PFSK-1 (cell line): ENCODE data around the gene TPMT.

ENCODE experiments used
- FOXP2 ChIP-seq: optimal IDR thresholded peaks from 2 replicates; pipeline ENCODE3; 2011; ENCODE audit warnings: borderline replicate concordance, control low read depth, inconsistent platforms; ENCODE audit not compliant: insufficient read depth; ENCODE audit errors: extremely low read length, extremely low read depth
- POLR2AphosphoS5 ChIP-seq: IDR thresholded peaks from 2 replicates; pipeline ENCODE4 v1.6.1; 2012; ENCODE audit warnings: low read depth, mild to moderate bottlenecking, control low read depth, low read length, moderate library complexity
- SIN3A ChIP-seq: IDR thresholded peaks from 2 replicates; pipeline ENCODE4 v1.6.1; 2012; ENCODE audit warnings: mild to moderate bottlenecking, low read length, moderate library complexity, borderline replicate concordance; ENCODE audit not compliant: insufficient read depth
- TAF1 ChIP-seq: IDR thresholded peaks from 2 replicates; pipeline ENCODE4 v1.6.1; 2012; ENCODE audit warnings: low read length, control low read depth, borderline replicate concordance; ENCODE audit not compliant: insufficient read depth
- TF ChIP-seq, protein P1 (sequence below), 2 experiments: IDR thresholded peaks; 2 replicates each; pipeline versions ENCODE4 v1.6.1 to v1.8.0; 2011 to 2012; ENCODE audit warnings: low read depth in 2 of 2, low read length in 2 of 2, control low read depth in 1 of 2, inconsistent platforms in 1 of 2, mild to moderate bottlenecking in 1 of 2, moderate library complexity in 1 of 2; ENCODE audit not compliant: insufficient read depth in 1 of 2

The TPMT gene

DNA sequence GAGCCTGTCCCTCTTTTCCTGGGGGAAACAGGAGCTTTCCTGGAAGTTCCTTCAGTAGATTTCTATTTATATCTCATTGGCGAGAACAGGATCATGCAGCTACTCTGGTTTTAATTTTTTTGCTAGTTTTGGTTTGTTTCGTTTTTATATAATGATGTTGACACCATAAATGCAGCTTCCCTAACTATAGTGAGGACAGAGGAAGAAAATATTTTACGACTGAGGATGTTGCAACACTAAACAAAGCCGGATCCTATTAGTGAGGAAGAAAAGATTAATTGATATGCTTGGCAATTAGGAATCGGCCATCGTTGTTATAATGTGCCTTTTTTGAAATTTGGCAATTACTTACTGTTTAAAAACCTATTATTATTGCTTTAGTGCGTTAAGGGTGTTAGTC is 17.0 kb upstream of the TPMT start:
- no peak for TF ChIP-seq TAF1
- no peak for TF ChIP-seq FOXP2

DNA sequence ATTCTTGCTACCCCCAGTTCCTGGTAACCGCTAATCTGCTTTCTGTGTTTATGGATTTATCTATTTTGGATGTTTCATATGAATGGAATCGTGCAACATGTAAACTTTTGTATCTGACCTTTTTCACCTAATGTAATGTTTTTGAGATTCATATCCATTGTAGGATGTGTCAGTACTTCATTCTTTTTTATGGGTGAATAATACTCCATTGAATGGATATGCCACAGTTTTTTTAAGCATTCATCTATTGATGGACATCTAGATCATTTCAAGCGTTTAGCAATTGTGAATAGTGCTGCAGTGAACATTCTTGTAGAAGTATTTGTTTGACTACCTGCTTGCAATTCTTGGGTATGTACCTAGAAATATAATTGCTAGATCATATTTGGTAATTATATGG is 13.4 kb upstream of the TPMT start:
- no peak for TF ChIP-seq SIN3A
- TF ChIP-seq TAF1, result no peak
- no peak for TF ChIP-seq FOXP2
- TF ChIP-seq, protein P1, sequence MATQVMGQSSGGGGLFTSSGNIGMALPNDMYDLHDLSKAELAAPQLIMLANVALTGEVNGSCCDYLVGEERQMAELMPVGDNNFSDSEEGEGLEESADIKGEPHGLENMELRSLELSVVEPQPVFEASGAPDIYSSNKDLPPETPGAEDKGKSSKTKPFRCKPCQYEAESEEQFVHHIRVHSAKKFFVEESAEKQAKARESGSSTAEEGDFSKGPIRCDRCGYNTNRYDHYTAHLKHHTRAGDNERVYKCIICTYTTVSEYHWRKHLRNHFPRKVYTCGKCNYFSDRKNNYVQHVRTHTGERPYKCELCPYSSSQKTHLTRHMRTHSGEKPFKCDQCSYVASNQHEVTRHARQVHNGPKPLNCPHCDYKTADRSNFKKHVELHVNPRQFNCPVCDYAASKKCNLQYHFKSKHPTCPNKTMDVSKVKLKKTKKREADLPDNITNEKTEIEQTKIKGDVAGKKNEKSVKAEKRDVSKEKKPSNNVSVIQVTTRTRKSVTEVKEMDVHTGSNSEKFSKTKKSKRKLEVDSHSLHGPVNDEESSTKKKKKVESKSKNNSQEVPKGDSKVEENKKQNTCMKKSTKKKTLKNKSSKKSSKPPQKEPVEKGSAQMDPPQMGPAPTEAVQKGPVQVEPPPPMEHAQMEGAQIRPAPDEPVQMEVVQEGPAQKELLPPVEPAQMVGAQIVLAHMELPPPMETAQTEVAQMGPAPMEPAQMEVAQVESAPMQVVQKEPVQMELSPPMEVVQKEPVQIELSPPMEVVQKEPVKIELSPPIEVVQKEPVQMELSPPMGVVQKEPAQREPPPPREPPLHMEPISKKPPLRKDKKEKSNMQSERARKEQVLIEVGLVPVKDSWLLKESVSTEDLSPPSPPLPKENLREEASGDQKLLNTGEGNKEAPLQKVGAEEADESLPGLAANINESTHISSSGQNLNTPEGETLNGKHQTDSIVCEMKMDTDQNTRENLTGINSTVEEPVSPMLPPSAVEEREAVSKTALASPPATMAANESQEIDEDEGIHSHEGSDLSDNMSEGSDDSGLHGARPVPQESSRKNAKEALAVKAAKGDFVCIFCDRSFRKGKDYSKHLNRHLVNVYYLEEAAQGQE (IDR thresholded peaks at IDR 0.05; ENCODE audit: insufficient read depth in 1 of 2, low read depth in 2 of 2, low read length in 2 of 2), result no peak
- no peak for TF ChIP-seq POLR2AphosphoS5

DNA sequence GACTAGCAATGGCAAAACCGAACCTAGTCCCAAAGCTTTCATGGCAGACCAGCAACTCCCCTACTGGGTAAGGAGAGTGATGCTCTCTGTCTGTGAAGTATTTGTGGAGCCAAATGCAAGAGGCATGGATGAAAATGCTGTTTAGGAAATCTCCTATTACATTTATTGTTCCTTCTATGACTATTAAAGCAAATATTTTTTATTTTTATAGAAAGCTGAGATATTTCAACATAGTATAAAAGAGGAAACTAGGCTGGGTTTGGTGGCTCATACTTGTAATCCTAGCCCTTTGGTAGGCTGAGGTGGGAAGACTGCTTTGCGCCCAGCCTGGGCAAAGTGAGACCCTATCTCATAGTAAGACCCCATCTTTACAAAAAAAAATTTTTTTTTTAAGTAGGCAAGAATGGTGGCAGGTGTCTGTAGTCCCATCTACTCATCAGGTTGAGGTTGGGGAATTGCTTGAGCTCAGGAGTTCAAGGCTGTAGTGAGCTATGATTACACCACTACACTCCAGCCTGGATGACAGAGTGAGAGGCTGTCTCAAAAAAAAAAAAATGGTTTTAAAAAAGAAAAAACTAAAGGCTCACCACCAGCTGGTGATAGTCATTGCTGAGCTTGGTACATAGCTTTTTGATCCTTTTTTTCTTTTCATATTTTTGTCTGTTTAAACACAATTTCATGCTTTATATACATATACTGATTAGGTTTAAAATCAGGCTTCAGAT is 11.6 kb upstream of the TPMT start:
- TF ChIP-seq TAF1 (no peak), POLR2AphosphoS5 (no peak), FOXP2 (no peak), SIN3A (no peak)
- TF ChIP-seq, protein P1 (IDR thresholded peaks at IDR 0.05; ENCODE audit: insufficient read depth in 1 of 2, low read depth in 2 of 2, low read length in 2 of 2), result no peak

DNA sequence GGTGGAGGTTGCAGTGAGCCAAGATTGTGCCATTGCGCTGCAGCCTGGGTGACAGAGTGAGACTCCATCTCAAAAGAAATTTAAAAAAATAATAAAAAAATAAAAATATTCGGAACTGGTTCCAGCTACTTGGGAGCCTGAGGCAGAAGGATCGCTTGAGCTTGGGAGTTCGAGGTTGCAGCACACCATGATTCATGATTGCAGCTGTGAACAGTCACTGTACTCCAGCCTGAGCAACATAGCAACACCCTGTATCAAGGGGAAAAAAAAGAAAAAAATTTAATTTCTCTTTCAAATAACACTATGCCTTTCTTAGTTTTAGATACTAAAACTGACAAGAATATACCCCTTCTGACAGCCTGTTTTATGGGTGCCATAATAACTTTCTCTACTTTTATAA is 10.9 kb upstream of the TPMT start:
- TF ChIP-seq SIN3A (no peak), TAF1 (no peak), POLR2AphosphoS5 (no peak), FOXP2 (no peak)
- TF ChIP-seq, protein P1 (IDR thresholded peaks at IDR 0.05; ENCODE audit: insufficient read depth in 1 of 2, low read depth in 2 of 2, low read length in 2 of 2), result no peak

DNA sequence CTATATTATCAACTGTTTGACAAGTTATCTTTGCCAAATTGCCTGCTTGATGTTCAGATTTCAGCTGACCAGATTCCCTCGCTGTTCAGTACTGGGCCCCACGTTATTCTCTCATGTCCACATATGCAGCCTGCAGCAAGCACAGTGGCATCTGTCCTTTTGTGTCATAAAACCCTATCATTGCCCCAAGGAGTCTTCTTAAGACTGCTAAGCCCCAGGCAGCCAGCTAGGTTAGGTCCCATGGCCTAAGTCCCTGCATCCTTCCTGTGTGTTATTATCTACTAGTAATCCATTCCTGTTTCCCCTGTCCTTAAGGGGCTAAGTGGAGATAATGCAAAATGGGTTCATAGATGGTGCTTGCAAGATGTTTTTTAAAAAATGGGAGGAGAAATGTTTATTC is 7.5 kb upstream of the TPMT start:
- TF ChIP-seq SIN3A (no peak), TAF1 (no peak), POLR2AphosphoS5 (no peak), FOXP2 (no peak)
- TF ChIP-seq, protein P1 (IDR thresholded peaks at IDR 0.05; ENCODE audit: insufficient read depth in 1 of 2, low read depth in 2 of 2, low read length in 2 of 2), result no peak
